Stimulated activated CD4-positive, alpha-beta T cell treated with anti-CD3 and anti-CD28 coated beads, Interleukin-12 subunit alpha, Interleukin-12 subunit beta, amount 100 ng/mL, for 24 hours (primary cell): Measurements from ENCODE around the gene DUSP12.

Experiments
- DNase-seq, 2 experiments: peaks; one replicate each; pipeline ENCODE4 v3.0.0-alpha.2; 2020; ENCODE audit warnings: low read depth in 2 of 2

Gene DUSP12

DNA sequence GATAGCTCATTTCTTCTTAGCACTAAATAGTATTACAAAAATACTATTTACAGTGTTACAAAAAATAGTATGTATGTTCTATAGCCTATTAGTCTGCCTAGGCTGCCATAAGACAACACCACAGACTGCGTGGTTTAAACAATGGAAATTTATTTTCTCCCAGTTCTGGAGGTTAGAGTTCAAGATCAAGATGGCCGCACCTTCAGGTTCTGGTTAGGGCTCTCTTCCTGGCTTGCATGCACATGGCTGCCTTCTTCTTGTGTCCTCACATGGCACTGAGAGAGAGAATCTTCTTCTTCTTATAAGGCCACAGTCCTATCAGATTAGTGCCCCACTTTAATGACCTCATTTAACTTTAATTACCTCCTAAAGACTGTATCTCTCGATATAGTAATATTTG, 20.7 kb downstream of the DUSP12 start:
- DNase-seq: no peak

DNA sequence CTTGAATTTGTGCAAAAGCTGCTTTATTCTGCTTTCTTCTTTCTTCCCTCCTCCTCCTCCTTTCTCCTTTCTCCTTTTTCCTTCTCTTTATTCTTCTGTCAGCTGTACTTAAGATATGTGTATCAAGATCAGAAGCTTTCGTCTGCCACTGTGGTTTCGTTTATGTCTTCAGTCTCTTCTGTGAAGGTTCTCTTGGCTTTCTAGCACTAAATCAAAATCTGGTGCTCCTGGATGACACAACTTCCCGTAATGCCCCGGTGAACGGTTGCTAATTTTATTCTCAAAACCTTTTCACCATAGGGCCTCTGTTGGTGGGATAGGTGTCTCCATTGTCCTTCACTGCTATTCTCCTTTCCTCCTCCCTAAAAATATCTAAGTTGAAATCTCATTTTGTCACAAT, 21.6 kb downstream of the DUSP12 start:
- DNase-seq: no peak

DNA sequence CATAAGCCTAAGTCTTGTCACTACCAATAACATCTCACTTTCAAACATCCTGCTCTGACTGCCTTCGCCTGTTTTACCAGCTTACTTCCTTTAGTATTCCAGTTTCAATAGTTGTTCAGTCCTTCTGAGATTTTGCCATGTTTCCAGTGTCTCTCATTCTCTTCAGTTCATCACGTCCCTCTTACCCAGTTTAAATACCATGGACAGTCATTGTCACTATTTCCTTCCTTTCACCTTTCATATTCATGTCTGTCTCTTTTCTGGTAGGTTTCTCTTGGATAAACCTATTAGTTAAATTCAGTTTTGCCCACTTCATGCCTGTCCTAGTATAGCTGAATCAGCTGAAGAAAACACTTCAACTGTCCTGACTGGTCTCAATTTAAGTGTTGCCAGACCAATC, 22.4 kb downstream of the DUSP12 start:
- DNase-seq: no peak

DNA sequence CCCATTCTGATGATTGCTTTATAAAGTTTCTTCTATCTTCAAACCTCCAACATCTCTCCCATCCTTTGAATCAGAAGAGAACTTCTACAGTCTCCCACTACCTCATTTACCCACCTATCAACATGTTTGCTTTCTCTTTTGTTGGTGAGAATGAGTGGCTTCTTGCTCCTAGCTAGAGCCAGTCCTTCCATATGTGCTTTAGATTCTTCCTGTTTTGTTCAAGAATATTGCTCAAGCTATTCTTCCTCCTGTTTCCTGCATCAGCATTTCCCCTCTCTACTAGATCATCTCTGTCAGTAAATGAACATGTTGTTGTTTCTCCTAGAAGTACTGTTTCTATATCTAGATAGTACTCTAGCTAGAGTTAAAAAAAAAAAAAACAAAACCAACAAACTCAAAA, 22.8 kb downstream of the DUSP12 start:
- DNase-seq: no peak

DNA sequence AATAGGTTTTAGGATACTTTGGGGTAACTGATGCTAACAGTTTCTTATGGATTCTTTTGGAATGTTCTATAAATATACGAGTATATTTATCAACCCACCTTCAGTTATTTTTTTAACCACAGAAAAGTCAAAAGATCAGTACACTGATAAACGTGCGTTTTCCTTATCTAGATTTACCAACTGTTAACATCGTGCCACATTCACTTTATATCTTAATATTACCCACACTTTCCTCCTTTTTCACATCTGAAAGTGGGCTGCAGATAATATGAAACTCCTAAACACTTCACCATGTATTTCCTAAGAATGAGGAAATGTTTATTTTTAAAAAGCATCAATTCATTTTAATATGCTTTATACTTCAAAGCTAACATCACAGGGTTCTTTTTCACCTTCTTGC, 24.2 kb downstream of the DUSP12 start:
- no peak for DNase-seq

DNA sequence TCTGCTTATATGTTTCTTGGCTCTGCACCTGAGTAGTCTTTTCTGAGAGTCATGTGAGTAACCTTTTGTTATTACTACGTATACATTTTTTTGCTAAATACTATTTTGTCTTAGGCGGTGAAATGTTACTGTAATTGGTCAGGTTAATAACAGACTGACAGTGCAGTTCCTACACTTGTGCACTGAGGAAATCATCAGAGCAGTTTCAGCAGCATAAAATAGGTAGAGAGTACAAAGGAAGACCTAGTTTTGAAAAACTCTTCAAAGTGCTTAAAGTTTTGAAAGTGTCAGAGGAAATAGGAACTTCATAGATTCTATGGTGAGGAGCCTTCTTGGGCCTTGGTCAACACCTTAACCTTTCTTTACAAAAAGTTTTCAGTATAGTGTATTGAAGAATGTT, 27.7 kb downstream of the DUSP12 start:
- no peak for DNase-seq

DNA sequence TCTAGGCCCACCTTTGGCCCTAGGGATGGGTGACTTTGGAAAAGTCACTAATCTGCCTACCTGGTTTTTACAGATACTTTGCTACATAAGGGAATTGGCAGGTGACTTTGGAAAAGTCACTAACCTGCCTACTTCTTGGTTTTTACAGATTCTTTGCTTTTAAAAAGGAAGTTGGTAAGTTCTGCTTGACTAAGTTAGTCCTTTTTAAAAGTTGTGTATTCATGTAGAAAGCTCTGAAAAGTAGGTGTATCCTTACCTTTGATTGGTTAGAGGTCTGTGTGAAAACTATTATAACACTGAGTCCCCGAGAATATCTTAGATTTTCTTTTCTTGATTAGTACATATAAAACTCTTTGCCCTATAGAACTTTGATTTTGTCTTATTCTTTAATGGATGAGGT, 28.9 kb downstream of the DUSP12 start:
- no peak for DNase-seq

DNA sequence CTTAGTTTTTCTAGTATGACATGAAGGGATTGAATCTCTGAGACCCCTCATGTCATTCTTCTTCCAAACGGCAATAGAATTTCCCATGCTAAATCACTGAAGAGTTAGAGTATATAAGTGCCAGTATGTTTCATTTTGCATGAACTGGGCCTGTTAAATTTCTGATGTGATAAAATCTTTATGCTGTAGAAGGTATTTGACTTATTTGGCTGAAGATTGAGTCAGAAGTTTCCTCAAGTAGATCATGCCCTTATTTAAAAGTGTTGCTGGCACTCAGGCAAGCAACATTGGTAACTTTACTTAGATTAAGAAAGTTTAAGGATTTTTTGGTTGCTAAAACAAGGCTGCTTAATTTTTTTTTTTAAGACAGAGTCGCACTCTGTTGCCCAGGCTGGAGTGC, 29.8 kb downstream of the DUSP12 start:
- no peak for DNase-seq

DNA sequence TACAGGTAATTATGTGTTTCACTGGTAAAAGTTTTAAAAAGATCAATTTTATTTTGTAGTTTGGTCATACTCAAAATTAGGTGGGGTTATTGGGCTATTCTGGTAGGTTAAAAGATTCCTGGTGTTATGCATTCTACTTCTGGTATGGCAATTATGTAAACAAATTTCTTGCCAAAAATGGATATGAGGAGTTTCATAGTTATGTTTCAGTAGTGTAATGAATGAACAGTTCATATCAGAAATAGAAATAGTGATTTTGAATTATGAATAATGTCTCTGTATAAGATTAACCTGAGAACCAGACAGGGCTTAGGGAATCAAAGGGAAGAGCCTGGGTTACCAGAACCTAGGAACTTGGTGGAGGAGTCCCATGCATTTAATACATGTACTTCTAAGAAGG, 32.4 kb downstream of the DUSP12 start:
- no peak for DNase-seq

DNA sequence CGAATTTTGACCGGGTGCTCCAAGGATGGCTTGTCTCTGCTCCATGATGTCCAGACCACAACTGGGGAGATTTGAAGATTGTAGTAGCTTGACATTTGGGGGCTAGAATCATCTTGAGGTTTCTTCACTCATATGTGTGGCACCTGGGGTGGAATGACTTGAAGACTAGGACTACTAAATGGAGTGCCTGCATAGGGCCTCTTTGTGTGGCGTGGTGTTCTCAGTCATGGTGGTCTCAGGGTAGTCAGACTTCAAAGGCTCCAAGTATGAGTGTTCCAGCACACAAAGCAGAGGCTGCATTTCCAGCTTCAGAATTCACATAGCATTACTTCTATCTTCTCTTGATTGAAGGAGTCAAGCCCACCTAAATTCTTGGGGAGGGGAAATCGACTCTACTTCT, 33.3 kb downstream of the DUSP12 start:
- DNase-seq: no peak

DNA sequence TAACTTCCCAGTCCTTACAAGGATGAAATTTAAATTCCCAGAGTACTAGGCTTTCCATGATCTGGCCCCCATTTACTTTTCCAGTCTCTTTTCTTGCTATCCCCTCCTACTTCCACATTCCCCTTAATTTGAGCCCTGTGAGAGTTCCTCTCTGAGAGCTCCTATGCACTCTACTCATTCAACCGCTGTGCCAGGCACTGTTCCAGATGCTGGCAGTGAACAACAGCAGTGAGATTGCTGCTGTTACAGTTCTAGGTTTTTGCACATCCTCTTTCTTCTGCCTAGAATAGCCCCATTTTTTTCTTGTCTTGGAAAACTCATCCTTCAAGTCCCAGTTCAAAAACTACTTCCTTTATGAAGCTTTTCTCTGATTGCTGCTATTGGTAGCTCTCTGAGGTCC, 35.4 kb downstream of the DUSP12 start:
- no peak for DNase-seq

DNA sequence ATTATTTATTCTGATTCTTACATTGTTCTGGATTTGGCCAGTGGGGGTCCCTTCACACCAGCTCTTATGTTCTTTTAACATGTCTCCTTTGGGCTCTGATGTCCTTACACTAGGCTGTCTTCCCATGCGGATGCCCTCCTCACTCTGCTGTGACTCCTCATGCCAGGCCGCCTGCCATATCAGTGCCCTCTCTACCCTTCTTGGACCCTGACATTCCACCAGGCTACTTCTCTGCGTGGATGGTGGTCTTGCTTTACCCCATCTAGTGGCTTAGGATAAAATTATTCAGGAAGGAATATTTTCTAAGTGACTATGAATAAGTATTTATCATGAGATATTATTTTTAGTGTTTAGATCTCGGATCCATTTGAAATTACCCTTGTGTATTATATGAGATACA, 37.8 kb downstream of the DUSP12 start:
- DNase-seq: no peak

DNA sequence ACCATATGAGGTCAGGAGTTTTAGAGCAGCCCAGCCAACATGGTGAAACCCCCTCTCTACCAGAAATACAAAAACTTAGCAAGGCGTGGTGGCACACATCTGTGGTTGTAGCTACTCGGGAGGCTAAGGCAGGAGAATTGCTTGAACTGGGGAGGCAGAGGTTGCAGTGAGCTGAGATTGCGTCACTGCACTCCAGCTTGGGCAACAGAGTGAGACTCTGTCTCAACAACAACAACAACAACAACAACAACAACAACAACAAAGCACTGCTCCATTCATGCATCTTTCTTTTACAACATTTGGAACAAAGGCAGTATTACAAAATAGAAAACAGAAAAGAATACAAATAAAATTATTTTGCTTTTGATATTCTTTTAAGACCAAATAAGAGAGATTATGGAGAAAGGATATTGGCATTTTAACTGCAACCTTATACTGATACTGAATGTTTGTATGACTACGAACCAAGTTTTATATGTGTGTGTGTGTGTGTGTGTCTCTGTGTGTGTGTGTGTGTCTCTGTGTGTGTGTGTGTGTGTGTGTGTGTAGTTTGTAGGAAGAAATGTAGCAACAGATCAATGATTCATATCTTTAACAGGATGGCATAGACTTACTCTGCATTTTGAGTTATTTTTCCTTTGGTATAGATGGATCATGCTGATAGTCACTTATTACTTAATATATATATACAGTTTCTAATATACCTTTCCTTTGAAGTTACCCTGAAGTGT, 41.2 kb downstream of the DUSP12 start:
- no peak for DNase-seq

DNA sequence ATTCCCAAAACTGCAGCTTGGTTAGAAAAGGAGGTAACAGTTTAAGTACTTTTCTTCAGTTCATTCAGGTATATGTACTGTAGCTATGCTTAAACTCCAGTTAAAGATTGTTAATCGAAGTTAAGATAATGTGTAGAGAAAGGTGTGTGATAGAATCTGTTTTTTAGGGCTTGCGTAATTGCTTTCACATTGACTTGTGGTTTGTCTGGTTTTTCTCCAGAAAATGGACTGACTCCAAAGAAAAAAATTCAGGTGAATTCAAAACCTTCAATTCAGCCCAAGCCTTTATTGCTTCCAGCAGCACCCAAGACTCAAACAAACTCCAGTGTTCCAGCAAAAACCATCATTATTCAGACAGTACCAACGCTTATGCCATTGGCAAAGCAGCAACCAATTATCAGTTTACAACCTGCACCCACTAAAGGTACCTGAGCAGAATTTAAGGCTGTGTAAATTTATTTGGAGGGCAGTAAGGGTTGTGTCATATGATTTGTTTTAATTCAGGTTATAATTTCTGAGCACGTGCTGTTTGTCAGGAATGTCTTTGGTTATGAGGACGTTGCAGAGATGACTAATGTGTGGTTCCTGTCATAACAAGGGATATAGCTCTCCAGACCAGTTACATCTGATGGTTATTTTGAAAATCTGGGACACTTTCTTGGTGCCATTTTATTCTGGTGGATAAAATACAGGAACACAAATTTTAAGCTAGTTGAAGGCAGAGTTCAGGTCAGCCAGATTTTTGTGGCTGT, 42.5 kb downstream of the DUSP12 start:
- DNase-seq: no peak

DNA sequence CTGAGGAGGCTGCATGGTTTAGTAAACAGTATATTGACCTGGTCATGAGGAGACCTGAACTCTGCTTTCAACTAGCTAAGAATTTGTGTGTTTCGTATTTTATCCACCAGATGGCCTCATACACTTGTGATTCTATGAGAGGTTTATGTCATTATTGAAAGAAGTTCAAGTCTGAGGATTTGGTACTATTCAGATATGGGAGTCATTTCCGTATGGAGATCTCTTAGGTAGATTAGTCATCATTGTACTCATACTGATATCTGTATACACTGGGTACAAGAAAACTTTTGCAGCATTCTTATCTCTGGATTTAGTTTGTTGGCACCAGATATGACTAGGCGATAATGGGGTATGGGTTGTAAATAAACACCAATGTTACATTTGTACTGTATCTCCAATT, 43.2 kb downstream of the DUSP12 start:
- no peak for DNase-seq

DNA sequence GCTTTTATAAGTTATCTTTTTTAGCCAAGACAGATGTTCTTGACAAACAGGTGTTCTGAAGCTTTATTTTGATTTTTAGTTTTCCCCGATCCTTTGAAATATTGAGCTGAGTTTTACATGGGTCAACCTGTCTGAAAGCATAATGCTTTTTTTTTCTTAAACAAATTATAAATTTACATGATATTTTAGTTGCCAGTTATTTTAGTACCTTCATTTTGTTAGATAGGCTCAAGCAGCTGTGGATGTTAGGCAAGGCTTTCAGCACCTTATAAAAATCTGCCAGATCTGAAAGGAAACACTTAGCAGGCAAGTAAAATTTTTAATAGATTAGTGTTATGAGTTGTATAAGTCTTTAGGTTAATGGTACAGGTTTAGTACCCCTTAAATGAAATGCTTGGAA, 50.2 kb downstream of the DUSP12 start:
- DNase-seq: no peak

DNA sequence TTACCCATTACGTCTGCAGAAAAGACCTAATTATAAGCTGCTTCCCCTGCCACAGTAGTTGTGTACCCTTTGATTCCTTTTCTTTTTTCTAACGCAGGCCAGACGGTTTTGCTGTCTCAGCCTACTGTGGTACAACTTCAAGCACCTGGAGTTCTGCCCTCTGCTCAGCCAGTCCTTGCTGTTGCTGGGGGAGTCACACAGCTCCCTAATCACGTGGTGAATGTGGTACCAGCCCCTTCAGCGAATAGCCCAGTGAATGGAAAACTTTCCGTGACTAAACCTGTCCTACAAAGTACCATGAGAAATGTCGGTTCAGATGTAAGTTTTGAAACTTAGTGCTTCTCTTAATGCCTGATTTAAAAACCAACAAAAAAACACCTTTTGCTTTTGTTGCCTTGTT, 52.4 kb downstream of the DUSP12 start:
- no peak for DNase-seq

DNA sequence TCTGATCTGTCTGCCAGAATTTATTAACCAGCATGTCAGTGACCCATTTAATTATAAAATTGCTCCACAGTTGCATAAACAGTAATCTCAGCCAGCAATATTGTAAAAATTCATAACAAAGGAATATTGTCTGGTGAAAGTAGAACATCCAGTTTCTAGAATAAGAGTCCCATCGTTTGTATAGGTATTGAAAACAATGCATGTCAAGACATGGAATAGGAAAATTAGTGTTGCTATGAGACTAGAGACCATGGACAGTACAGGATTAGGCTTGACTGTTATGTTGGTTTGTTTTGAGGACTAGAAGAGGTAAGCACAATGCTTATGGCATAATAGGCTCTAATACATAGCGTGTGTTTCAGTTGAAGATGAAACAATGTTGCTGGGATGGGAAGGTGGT, 53.6 kb downstream of the DUSP12 start:
- no peak for DNase-seq

DNA sequence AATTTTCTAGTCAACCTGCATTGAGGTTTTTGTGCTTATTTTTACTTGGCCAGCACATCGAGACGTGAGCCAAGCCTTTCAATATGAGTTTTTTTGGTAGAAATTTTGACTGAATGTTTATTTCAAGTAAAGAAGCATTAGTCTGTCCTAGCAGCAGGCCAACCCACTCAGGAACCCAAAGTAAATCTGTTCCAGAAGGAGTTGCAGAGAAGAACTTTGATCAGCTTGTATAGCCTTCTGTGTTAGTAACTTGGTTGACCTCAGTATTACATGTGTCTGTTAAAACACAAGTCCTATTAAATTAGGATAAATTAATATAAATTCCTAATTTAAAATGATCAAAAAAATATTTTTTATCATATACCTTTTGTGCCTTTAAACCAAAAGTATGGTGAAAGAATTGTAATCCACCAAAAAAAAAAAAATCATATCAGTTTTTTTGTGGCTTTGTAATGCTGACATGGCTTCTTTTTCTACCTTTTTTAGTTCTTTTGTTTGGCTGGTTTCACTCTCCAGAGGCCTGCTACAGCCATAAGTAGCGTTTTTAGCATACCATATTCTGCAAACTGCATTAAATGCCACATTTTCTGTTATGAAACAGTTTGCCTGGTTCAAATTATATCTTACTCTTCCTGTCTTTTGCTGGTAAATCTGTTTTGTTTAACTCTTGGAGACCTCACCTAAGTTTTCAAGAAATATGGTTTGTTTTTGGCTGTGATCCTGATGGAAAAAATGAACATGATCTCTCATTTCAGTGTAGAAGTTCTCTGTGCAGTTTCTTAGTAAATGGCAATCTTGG, 56.0 kb downstream of the DUSP12 start:
- no peak for DNase-seq
